Adrenal gland (tissue), 12 donors: Measurements from ENCODE around the gene GLYATL1. TPM values are rescaled to one million over a fixed set of nuclear protein-coding genes. Genes with fewer than 3 reads are reported as not detected.
"Not testable (repeated sequence)": the region's sequence is repeated elsewhere in the genome, so short reads cannot be mapped to it uniquely, and the experiment has no call there.

Source experiments
- DNase-seq, 7 donors: peaks; one replicate each; pipeline ENCODE4 v3.0.0-alpha.2; 2019 to 2020
- H3K27ac ChIP-seq, 5 donors: fragments of 200-600 bp; sonication (generic) in 4 of 5; 1 replicate in 3 of 5; 2 replicates in 2 of 5; pipeline versions ENCODE4 v1.5.1 to v1.8.0; 2016 to 2020; ENCODE audit warnings: mild to moderate bottlenecking in 1 of 5
- H3K27me3 ChIP-seq: fragments of 200-600 bp; 2 replicates; pipeline ENCODE4 v1.8.0; 2021
- H3K36me3 ChIP-seq, 2 donors: fragments of 200-600 bp; replicated peaks in 1 of 2; 1 replicate in 1 of 2; 2 replicates in 1 of 2; pipeline versions ENCODE4 v1.5.1 to v1.8.0; 2018 to 2022
- H3K4me1 ChIP-seq, 2 donors: fragments of 200-600 bp; replicated peaks in 1 of 2; 1 replicate in 1 of 2; 2 replicates in 1 of 2; pipeline versions ENCODE4 v1.5.1 to v1.8.0; 2018 to 2021
- H3K4me3 ChIP-seq, 4 donors: fragments of 200-600 bp; sonication (generic) in 3 of 4; one replicate each; pipeline ENCODE4 v1.5.1; 2016 to 2018
- H3K9me3 ChIP-seq, 3 donors: fragments of 200-600 bp; sonication (generic) in 1 of 3; replicated peaks in 1 of 3; 1 replicate in 2 of 3; 2 replicates in 1 of 3; pipeline versions ENCODE4 v1.5.1 to v1.8.0; 2016 to 2021
- POLR2A ChIP-seq, 2 donors: fragments of 450-650 bp; IDR thresholded peaks; one replicate each; pipeline ENCODE4 v1.6.1; 2017; ENCODE audit warnings: antibody characterized with exemption in 2 of 2, mild to moderate bottlenecking in 2 of 2, moderate library complexity in 1 of 2
- WGBS, 4 donors: extraction: QIAGEN DNeasy Blood & Tissue Kit in 2 of 4; methylation state at CpG; one replicate each; pipeline versions ENCODE4 v1.1.5 to v1.1.7; 2013 to 2017; 5-methylcytosine and 5-hydroxymethylcytosine counted together
- intact Hi-C, 2 donors: fragments of 100-400 bp; cut with DNase I; formaldehyde crosslinking; loops; one replicate each; pipeline versions ENCODE4 v1.14.1 to v1.15.0; 2022 to 2023
- polyA plus RNA-seq, 3 donors: library from polyadenylated mRNA; stranded (reverse); fragments of 200-250 nt in 2 of 3; fragments of 350-450 nt in 1 of 3; fragmentation: Illumina TruSeq in 1 of 3; extraction: RNeasy Lipid Tissue Mini Kit (QIAGEN cat#74804) in 1 of 3; gene quantifications; one replicate each; pipeline ENCODE4 v1.2.3, GENCODE V29; 2013 to 2014
- total RNA-seq, 9 donors: library from RNA; depleted of rRNA in 4 of 9; stranded (reverse); fragments of >200 nt in 4 of 9; fragments of 120-200 nt in 1 of 9; fragmentation: NEBNext Ultra II Directional in 1 of 9; extraction: Animal tissue kit (Norgen Biotek cat#: 25700) in 1 of 9; gene quantifications; one replicate each; pipeline versions ENCODE4 v1.1.0 to v1.2.4, GENCODE V29; 2013 to 2023
- TF ChIP-seq, protein P1 (sequence below), 6 experiments: fragments of 450-650 bp in 4 of 6; fragments of 200-600 bp in 2 of 6; sonication (generic) in 1 of 6; IDR thresholded peaks; 1 replicate in 5 of 6; 2 replicates in 1 of 6; pipeline versions ENCODE4 v1.5.1 to v1.8.0; 2016 to 2021; ENCODE audit warnings: antibody characterized with exemption in 6 of 6, mild to moderate bottlenecking in 2 of 6, moderate library complexity in 1 of 6
- donor health status: healthy with polysubstance abuse.
- donor health status: Bipolar disorder and iron deficiency.
- donor health status: DM: yes; HTN: yes; CAD: no.
- donor health status: DM: no; HTN: no; CAD: no.
- donor health status: DM: no; HTN: no; CAD: no.
- donor health status: DM: yes; HTN: yes; CAD: no.

Gene GLYATL1
- total and polyA plus RNA-seq, 12 donors, result 0.07 to 0.50 (median 0.15) TPM; not detected in 8

DNA sequence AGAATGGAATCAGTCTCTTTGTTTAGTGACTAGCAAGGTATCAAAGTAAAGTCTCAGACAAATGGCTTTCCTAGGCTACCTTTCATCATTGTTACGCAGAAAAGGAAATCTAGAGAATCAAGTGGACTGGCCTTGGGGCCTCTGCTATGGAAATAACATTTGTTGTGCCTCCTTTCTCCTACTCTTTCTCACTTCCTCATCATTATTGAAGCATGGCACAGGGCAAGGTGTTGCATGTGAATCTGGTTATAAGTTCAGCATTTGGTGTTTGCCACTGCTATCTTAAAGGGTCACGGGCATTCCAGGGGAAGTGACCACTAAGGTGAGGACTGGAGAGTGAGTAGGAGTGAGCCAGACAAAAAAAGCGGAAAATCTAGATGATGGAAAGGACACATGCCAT, 54.9 kb downstream of the GLYATL1 start:
- H3K27me3 ChIP-seq, result no peaks in the 10 kb centered on the region
- no peaks in the 10 kb centered on the region for H3K36me3 ChIP-seq
- H3K4me1 ChIP-seq, result no peaks in the 10 kb centered on the region
- no peak for TF ChIP-seq POLR2A (IDR thresholded peaks at IDR 0.05)
- TF ChIP-seq, protein P1, sequence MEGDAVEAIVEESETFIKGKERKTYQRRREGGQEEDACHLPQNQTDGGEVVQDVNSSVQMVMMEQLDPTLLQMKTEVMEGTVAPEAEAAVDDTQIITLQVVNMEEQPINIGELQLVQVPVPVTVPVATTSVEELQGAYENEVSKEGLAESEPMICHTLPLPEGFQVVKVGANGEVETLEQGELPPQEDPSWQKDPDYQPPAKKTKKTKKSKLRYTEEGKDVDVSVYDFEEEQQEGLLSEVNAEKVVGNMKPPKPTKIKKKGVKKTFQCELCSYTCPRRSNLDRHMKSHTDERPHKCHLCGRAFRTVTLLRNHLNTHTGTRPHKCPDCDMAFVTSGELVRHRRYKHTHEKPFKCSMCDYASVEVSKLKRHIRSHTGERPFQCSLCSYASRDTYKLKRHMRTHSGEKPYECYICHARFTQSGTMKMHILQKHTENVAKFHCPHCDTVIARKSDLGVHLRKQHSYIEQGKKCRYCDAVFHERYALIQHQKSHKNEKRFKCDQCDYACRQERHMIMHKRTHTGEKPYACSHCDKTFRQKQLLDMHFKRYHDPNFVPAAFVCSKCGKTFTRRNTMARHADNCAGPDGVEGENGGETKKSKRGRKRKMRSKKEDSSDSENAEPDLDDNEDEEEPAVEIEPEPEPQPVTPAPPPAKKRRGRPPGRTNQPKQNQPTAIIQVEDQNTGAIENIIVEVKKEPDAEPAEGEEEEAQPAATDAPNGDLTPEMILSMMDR (IDR thresholded peaks at IDR 0.05), result no peak
- 87 to 95% (median 89%) methylated on average over 3 of the region's 3 CpGs for WGBS, 4 donors
- DNase-seq, result no peak
- intact Hi-C loops, result no loop called here
- H3K27ac ChIP-seq, result no peak overlapping the region
- no peaks in the 10 kb centered on the region for H3K9me3 ChIP-seq
- no peak overlapping the region for H3K4me3 ChIP-seq

DNA sequence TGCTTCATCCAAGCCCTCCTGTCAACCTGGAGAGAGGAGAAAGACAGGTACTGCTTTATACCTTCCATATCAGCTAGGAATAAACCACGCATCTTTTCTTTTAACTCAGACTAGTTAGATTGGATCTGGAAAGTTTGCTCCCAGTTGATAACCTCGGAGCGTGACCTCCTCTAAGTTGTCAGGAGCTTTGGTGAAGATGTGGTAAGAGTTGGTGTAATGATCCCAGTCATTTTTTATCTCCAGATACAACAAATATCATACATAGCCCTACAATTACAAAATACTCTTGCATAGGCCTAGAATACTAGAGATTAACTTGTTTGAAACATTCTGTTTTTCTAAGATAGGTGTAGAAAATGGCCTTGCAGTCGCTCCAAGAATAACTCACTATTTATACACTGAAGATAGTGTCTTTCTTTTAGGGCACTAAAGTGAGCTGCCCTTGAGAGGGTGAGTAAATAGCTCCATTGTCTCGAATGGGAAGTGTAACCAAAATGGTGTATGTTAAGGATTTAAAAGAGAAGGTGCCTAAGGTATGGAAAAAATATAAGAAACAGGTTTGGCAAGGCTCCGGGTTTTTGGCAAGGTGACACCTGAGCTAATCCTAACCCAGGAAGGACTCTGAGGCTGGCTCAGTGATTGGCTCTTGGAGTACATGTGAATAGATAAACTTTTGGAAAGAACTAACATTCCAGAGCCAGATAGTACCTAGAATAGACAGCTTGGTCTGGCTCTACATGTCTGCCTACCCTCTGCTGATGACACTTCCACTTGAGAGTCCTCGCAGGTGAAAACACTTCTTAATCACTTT, 59.4 kb downstream of the GLYATL1 start:
- WGBS, 4 donors, result 68 to 76% (median 72%) methylated on average over 7 of the region's 7 CpGs

DNA sequence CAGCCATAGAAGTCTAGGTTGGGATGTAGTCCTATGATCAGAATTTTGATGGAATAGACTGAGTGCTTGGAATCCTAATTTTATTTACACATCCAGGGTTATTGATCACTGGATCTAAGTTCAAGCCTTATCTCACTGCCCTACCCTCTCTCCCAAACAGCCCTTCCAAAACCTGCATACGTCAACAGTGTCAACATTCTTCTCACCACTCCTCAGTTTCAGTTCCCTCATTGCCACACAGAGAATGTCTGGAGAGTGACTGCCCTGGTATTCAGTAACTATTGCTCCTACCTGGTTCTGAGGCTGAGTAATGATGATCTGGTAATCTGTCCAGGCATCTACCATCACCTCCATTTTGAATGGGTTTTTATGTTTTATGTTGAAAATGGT, 60.0 kb downstream of the GLYATL1 start:
- intact Hi-C loops, result no loop called here
- H3K36me3 ChIP-seq, result no peaks in the 10 kb centered on the region
- no peaks in the 10 kb centered on the region for H3K27me3 ChIP-seq
- no peak overlapping the region for H3K27ac ChIP-seq
- WGBS, 4 donors, result 74 to 88% (median 80%) methylated on average over 1 of the region's 1 CpG
- TF ChIP-seq, protein P1 (IDR thresholded peaks at IDR 0.05), result no peak
- no peak for TF ChIP-seq POLR2A (IDR thresholded peaks at IDR 0.05)
- H3K4me1 ChIP-seq, result no peaks in the 10 kb centered on the region
- no peak overlapping the region for H3K4me3 ChIP-seq
- no peaks in the 10 kb centered on the region for H3K9me3 ChIP-seq
- DNase-seq, result no peak

More for the DNA sequence above, 59.4 kb downstream of the GLYATL1 start:
- Histone ChIP-seq H3K4me1 (no peaks in the 10 kb centered on the region), H3K9me3 (no peaks in the 10 kb centered on the region), H3K4me3 (no peak overlapping the region), H3K27me3 (no peaks in the 10 kb centered on the region), H3K27ac (no peak overlapping the region), H3K36me3 (no peaks in the 10 kb centered on the region)
- DNase-seq, result no peak
- intact Hi-C loops, result no loop called here
- TF ChIP-seq, protein P1 (IDR thresholded peaks at IDR 0.05), result no peak
- TF ChIP-seq POLR2A (IDR thresholded peaks at IDR 0.05), result no peak

DNA sequence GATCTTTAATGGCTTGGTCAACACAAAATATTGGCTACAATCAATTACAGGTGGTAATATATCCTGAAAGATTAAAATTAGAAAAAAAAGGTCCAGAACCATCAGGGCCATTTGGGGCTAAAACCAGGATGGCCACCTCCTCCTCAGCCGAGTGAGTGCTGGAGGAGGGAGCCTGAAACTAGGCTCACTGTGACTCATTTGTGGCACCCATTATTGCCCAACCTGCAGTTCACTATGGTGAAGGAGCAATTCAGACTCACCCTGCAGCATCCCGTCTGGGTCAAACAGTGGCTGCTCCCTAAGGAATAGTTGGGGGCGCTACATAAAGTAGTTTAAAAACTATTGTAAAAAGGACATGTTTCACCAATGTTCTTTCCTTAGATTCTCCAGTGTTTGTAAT, 60.7 kb downstream of the GLYATL1 start:
- no peak overlapping the region for H3K27ac ChIP-seq
- no peaks in the 10 kb centered on the region for H3K27me3 ChIP-seq
- no peak overlapping the region for H3K4me3 ChIP-seq
- H3K36me3 ChIP-seq, result no peaks in the 10 kb centered on the region
- no peak for DNase-seq
- 65 to 82% (median 69%) methylated on average over 3 of the region's 3 CpGs for WGBS, 4 donors
- TF ChIP-seq POLR2A (IDR thresholded peaks at IDR 0.05), result no peak
- TF ChIP-seq, protein P1 (IDR thresholded peaks at IDR 0.05), result no peak
- intact Hi-C loops, result no loop called here
- H3K9me3 ChIP-seq, result no peaks in the 10 kb centered on the region
- no peaks in the 10 kb centered on the region for H3K4me1 ChIP-seq

DNA sequence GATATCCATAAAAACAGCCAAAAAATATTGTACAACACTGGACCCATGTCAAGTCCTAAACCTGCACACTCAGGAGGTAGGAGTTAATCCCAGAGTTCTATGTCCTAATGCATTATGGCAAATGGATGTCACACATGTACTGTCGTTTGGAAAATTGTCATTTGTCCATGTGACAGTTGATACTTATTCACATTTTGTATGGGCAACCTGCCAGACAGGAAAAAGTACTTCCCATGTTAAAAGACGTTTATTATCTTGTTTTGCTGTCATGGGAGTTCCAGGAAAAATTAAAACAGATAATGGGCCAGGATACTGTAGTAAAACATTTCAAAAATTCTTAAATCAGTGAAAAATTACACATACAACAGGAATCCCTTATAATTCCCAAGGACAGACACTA, 62.7 kb downstream of the GLYATL1 start:
- H3K9me3 ChIP-seq, H3K4me1 ChIP-seq, intact Hi-C loops, DNase-seq, H3K27ac ChIP-seq, H3K27me3 ChIP-seq, H3K36me3 ChIP-seq, H3K4me3 ChIP-seq: not testable (repeated sequence)
- WGBS, 4 donors, result 8 to 20% (median 11%) methylated on average over 2 of the region's 2 CpGs
